T-cell (primary cell): ENCODE results near the gene CCDC88B. TPM values are rescaled to one million over a fixed set of nuclear protein-coding genes. Genes with fewer than 3 reads are reported as not detected.

Experiments
- ATAC-seq, 4 experiments: fragments of 200-7000 bp in 3 of 4; fragments of 150-1000 bp in 1 of 4; cut with Tn5 transposase; replicated peaks in 1 of 4; 1 replicate in 3 of 4; 2 replicates in 1 of 4; pipeline ENCODE4 v1.10.0; 2021; ENCODE audit warnings: moderate library complexity in 3 of 4, mild to moderate bottlenecking in 2 of 4, moderate number of reproducible peaks in 1 of 4
- CTCF ChIA-PET, 2 donors: fragments of 300-600 bp; sonication (Branson Sonifier 250); formaldehyde crosslinking; loops; one replicate each; lab custom pipeline; 2022; ENCODE audit warnings: antibody characterized with exemption in 2 of 2; lab: Charles Lee
- POLR2A ChIA-PET, 2 donors: fragments of 300-600 bp; sonication (Branson Sonifier 250); formaldehyde crosslinking; loops; one replicate each; lab custom pipeline; 2022; ENCODE audit warnings: antibody characterized with exemption in 2 of 2; lab: Charles Lee
- DNase-seq, 35 experiments: peaks; one replicate each; pipeline versions ENCODE4 v3.0.0 to v3.0.0-alpha.2; 2013 to 2023
- H3K27ac ChIP-seq: one replicate; pipeline ENCODE4 v1.5.1; 2013; ENCODE audit warnings: low read length
- H3K27me3 ChIP-seq, 2 experiments: replicated peaks in 1 of 2; 1 replicate in 1 of 2; 2 replicates in 1 of 2; pipeline versions ENCODE4 v1.6.1 to v1.7.0; 2013; ENCODE audit warnings: low read length in 1 of 2, mixed read lengths in 1 of 2; ENCODE audit not compliant: control insufficient read depth in 2 of 2, insufficient read depth in 2 of 2; ENCODE audit errors: extremely low read depth in 1 of 2
- H3K36me3 ChIP-seq, 2 donors: 1 replicate in 1 of 2; 2 replicates in 1 of 2; pipeline versions ENCODE4 v1.6.1 to v1.7.0; 2013; ENCODE audit warnings: low read length in 1 of 2; ENCODE audit not compliant: control insufficient read depth in 2 of 2, insufficient read depth in 1 of 2; ENCODE audit errors: extremely low read depth in 1 of 2
- H3K4me1 ChIP-seq, 2 experiments: 1 replicate in 1 of 2; 2 replicates in 1 of 2; pipeline versions ENCODE4 v1.6.1 to v1.7.0; 2013; ENCODE audit warnings: low read length in 2 of 2, mixed read lengths in 1 of 2; ENCODE audit not compliant: insufficient read depth in 2 of 2, control insufficient read depth in 1 of 2; ENCODE audit errors: extremely low read depth in 1 of 2
- H3K4me3 ChIP-seq, 2 donors: 1 replicate in 1 of 2; 2 replicates in 1 of 2; pipeline versions ENCODE4 v1.5.1 to v1.7.0; 2013; ENCODE audit warnings: mild to moderate bottlenecking in 2 of 2, low read length in 1 of 2, moderate library complexity in 1 of 2; ENCODE audit not compliant: control insufficient read depth in 1 of 2; ENCODE audit errors: extremely low read depth in 1 of 2
- H3K9me3 ChIP-seq: 2 replicates; pipeline ENCODE4 v1.7.0; 2013
- H3K27ac Mint-ChIP-seq, 2 donors: one replicate each; pipeline ENCODE4 v1.8.0; 2020 to 2021; ENCODE audit warnings: mild to moderate bottlenecking in 2 of 2, mixed read lengths in 2 of 2
- H3K27me3 Mint-ChIP-seq, 2 donors: one replicate each; pipeline ENCODE4 v1.8.0; 2021 to 2022; ENCODE audit warnings: mixed read lengths in 2 of 2
- H3K36me3 Mint-ChIP-seq: one replicate; pipeline ENCODE4 v1.8.0; 2021; ENCODE audit warnings: mixed read lengths
- H3K4me1 Mint-ChIP-seq, 3 donors: one replicate each; pipeline ENCODE4 v1.8.0; 2020 to 2022; ENCODE audit warnings: mixed read lengths in 3 of 3, mild to moderate bottlenecking in 1 of 3
- H3K4me3 Mint-ChIP-seq, 3 donors: one replicate each; pipeline ENCODE4 v1.8.0; 2020 to 2022; ENCODE audit warnings: mild to moderate bottlenecking in 3 of 3, mixed read lengths in 3 of 3, moderate library complexity in 3 of 3
- H3K9me3 Mint-ChIP-seq, 3 donors: one replicate each; pipeline ENCODE4 v1.8.0; 2020 to 2022; ENCODE audit warnings: mixed read lengths in 3 of 3
- WGBS: methylation state at CpG from one replicate; pipeline ENCODE4 v1.1.5; 2013; ENCODE audit warnings: missing lambda C conversion rate; ENCODE audit not compliant: insufficient coverage; 5-methylcytosine and 5-hydroxymethylcytosine counted together
- total RNA-seq, 35 experiments: library from RNA in 6 of 35; stranded (reverse) in 6 of 35; fragments of 120-200 nt in 1 of 35; gene quantifications; one replicate each; pipeline versions ENCODE4 v1.2.1 to v1.2.4 and lab custom pipeline; 2013 to 2026

The CCDC88B gene
- total RNA-seq, 5 donors from 2014 or later (not counting 1 experiment from before 2014, with no cell fraction given) = 132 to 144 (median 133) TPM

DNA sequence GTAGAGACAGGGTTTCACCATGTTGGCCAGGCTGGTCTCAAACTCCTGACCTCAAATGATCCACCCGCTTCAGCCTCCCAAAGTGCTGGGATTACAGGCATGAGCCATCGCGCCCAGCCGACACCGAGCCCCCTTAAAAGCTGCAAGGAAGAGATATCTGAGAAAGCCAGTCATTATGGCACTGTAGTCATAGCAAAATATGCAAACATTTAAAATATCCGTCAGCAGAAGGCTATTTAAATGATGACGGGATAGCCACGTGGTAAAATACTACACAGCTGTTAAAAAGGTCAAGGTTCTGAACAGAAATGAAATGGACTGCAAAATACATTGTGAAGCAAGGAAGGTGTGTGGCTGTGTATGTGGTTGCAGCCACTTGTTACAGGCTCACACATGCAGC is 6.4 kb upstream of the CCDC88B start:
- WGBS = 100% methylated on average over 6 of the region's 8 CpGs

DNA sequence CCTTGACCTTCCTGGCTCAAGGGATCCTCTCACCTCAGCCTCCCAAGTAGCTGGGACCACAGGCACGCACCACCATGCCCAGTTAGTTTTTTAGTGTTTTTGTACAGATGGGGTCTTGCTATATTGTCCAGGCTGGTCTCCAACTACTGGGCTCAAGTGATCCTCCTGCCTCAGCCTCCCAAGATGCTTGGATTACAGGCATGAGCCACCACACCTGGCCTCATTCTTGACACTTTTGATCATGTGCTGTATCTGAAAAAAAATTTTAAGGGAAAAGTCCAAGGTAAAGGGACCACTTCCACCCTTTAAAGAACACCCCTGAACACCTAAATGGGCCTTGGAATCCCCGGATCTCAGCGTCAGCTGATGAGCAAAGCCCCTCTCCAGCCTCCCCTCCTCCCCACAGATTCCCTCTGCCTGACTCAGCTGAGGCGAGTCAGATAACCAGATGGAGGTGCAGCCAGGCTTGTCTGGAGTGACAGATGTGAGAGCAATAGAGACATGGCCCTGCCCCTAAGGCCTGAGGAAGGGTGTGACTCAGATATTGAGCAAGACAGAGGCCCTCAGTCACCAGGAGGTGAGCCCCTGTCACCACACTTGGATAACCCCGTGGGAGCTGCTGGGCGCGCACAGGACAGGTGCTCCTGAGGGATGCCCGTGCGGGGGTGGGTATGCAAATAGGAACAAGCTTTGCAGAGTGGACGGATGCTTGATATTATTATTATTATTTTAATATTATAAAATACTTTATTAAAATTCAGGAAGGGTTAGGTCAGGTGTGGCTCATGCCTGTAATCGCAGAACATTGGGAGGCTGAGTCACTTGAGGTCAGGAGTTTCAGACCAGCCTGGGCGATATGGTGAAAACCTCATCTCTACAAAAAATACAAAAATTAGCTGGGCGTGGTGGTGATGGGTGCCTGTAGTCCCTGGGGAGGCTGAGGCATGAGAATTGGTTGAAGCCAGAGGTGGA is 5.0 kb upstream of the CCDC88B start:
- peaks cover 3 to 21% of the 10 kb centered on the region in 2 donors for H3K36me3 ChIP-seq
- H3K4me1 ChIP-seq = peaks cover 8 to 36% of the 10 kb centered on the region in 2 experiments
- no peaks in the 10 kb centered on the region for H3K9me3 Mint-ChIP-seq
- ChIA-PET POLR2A (interaction anchor here in 1 of 2 donors (0.7 kb wide), 1 partner anchor 1568 kb away, joined by 3 read pairs; no protein-coding TSS in a partner anchor), CTCF (interaction anchor here in 1 of 2 donors (0.6 kb wide), 1 partner anchor 29 kb away, joined by 3 read pairs; no protein-coding TSS in a partner anchor)
- peaks cover 17% of the 10 kb centered on the region for H3K36me3 Mint-ChIP-seq
- 60% methylated on average over 3 of the region's 13 CpGs for WGBS
- H3K27me3 Mint-ChIP-seq = no peaks in the 10 kb centered on the region
- no peak for DNase-seq
- no peak overlapping the region for H3K27ac ChIP-seq
- no peaks in the 10 kb centered on the region for H3K9me3 ChIP-seq
- no peaks in the 10 kb centered on the region for H3K27me3 ChIP-seq
- H3K27ac Mint-ChIP-seq = no peak overlapping the region
- no peak for ATAC-seq
- H3K4me1 Mint-ChIP-seq = peaks cover 21 to 38% (median 28%) of the 10 kb centered on the region in 3 donors
- H3K4me3 Mint-ChIP-seq = no peak overlapping the region
- H3K4me3 ChIP-seq = no peak overlapping the region

More for the DNA sequence above, 6.4 kb upstream of the CCDC88B start:
- H3K4me1 Mint-ChIP-seq = peaks cover 8 to 26% (median 16%) of the 10 kb centered on the region in 3 donors
- H3K27me3 Mint-ChIP-seq = no peaks in the 10 kb centered on the region
- H3K4me3 Mint-ChIP-seq = no peak overlapping the region
- Histone ChIP-seq H3K9me3 (no peaks in the 10 kb centered on the region), H3K4me3 (no peak overlapping the region), H3K27me3 (no peaks in the 10 kb centered on the region), H3K27ac (no peak overlapping the region), H3K4me1 (peaks cover 0 to 21% of the 10 kb centered on the region in 2 experiments), H3K36me3 (peaks cover 3 to 16% of the 10 kb centered on the region in 2 donors)
- no peaks in the 10 kb centered on the region for H3K9me3 Mint-ChIP-seq
- DNase-seq = no peak
- ChIA-PET POLR2A (interaction anchor here in 1 of 2 donors (0.7 kb wide), 1 partner anchor 324 kb away, joined by 4 read pairs; no protein-coding TSS in a partner anchor), CTCF (interaction anchor here in 1 of 2 donors (2.7 kb wide), 1 partner anchor 16 kb away, joined by 41 read pairs; the partner anchor contains the start of genes PRDX5 and TRMT112)
- peaks cover 12% of the 10 kb centered on the region for H3K36me3 Mint-ChIP-seq
- ATAC-seq = no peak
- H3K27ac Mint-ChIP-seq = no peak overlapping the region

DNA sequence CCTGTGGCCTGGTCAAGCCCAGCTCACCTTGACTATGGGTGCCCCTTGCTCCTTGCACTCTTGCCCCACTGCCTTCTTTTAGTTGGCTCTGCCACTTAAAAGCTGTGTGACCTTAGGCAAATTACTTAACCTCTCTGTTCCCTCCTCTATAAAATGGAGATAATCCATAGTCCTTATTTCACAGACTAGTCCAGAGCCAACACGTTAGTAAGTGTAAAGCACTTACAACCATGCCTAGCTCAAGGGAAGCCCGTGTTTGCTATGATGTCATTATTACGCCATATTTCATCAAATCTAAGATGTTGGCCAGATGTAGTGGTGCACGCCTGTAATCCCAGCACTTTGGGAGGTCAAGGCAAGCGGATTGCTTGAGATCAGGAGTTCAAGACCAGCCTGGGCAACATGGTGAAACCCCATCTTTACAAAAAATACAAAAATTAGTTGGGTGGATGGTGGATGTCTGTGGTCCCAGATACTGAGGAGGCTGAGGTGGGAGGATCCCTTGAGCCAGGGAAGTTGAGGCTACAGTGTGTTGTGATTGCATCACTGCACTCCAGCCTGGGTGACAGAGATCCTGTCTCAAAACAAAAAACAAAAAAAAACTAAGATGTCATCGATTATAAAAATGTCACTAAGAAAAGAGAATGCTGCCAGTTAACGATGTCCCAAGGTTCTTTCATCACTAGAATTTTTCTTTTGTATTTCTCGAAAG is 2.3 kb upstream of the CCDC88B start:
- H3K27me3 ChIP-seq = no peaks in the 10 kb centered on the region
- Mint-ChIP-seq H3K27me3 (no peaks in the 10 kb centered on the region), H3K36me3 (peaks cover 17% of the 10 kb centered on the region), H3K4me1 (peaks cover 29 to 46% (median 43%) of the 10 kb centered on the region in 3 donors), H3K4me3 (peak overlapping the region in 1 of 3 donors; percentile 36), H3K9me3 (no peaks in the 10 kb centered on the region), H3K27ac (peak overlapping the region in 1 of 2 donors; percentile 28)
- no peak for ATAC-seq
- POLR2A ChIA-PET = interaction anchor here in 1 of 2 donors (0.6 kb wide), 1 partner anchor 19 kb away, joined by 6 read pairs; no protein-coding TSS in a partner anchor
- H3K36me3 ChIP-seq = peaks cover 3 to 34% of the 10 kb centered on the region in 2 donors
- H3K4me1 ChIP-seq = peaks cover 14 to 42% of the 10 kb centered on the region in 2 experiments
- H3K9me3 ChIP-seq = no peaks in the 10 kb centered on the region
- no peak overlapping the region for H3K4me3 ChIP-seq
- DNase-seq = no peak
- 93% methylated on average over 4 of the region's 8 CpGs for WGBS
- CTCF ChIA-PET = no interaction called here
- H3K27ac ChIP-seq = no peak overlapping the region

DNA sequence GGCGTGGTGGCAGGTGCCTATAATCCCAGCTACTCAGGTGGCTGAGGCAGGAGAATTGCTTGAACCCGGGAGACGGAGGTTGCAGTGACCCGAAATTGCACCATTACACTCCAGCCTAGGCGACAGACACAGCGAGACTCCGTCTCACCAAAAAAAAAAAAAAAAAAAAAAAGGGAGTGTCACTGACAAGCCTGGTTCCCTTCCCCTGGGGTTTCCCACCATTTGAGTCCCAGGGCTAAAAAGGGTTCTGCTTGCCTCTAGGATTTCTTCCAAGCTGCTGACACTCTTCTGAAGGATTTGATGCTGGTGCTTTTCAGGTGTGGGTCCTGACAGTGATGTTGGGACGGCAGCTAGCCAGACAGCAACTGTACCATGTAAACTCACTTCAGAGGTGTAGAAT is 1.3 kb upstream of the CCDC88B start:
- Mint-ChIP-seq H3K36me3 (peaks cover 16% of the 10 kb centered on the region), H3K27ac (peak overlapping the region; percentile 94 to 95), H3K27me3 (no peaks in the 10 kb centered on the region), H3K9me3 (no peaks in the 10 kb centered on the region), H3K4me3 (peak overlapping the region; percentile 82 to 92 (median 83)), H3K4me1 (peaks cover 29 to 48% (median 43%) of the 10 kb centered on the region in 3 donors)
- Histone ChIP-seq H3K9me3 (no peaks in the 10 kb centered on the region), H3K4me1 (peaks cover 14 to 52% of the 10 kb centered on the region in 2 experiments), H3K27me3 (no peaks in the 10 kb centered on the region), H3K27ac (peak overlapping the region; percentile 89), H3K4me3 (no peak overlapping the region), H3K36me3 (peaks cover 2 to 41% of the 10 kb centered on the region in 2 donors)
- 91% methylated on average over 3 of the region's 8 CpGs for WGBS
- CTCF ChIA-PET = interaction anchor here in 1 of 2 donors (0.7 kb wide), 1 partner anchor 1909 kb away, joined by 6 read pairs; no protein-coding TSS in a partner anchor
- POLR2A ChIA-PET = interaction anchor here in 1 of 2 donors (0.7 kb wide), 1 partner anchor 20 kb away, joined by 5 read pairs; no protein-coding TSS in a partner anchor
- no peak for ATAC-seq
- DNase-seq = no peak

DNA sequence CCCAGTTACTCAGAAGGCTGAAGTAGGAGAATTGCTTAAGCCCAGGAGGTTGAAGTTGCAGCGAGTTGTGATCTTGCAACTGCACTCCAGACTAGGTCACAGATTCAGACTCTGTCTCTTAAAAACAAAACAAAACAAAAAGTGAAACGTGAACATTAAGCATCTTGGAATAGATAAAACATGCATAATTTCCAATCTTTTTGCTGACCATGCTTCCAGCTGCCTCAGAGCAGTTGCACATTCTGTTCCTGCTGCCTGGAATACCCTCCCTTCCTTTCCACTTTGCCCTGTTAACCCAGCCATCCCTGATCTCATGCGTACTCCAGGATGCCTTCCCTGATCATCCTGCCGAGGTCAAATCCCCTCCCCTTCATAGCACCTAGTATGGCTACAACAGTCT is 718 bp upstream of the CCDC88B start:
- WGBS = no CpG with 5 or more reads among the region's 4 CpGs
- Histone ChIP-seq H3K4me1 (peaks cover 14 to 57% of the 10 kb centered on the region in 2 experiments), H3K27ac (peak overlapping the region; percentile 89), H3K36me3 (peaks cover 3 to 47% of the 10 kb centered on the region in 2 donors), H3K4me3 (peak overlapping the region in 1 of 2 donors; percentile 72), H3K9me3 (no peaks in the 10 kb centered on the region), H3K27me3 (no peaks in the 10 kb centered on the region)
- DNase-seq (peak in 1 of 35 experiments; percentile 22), ATAC-seq (no peak)
- H3K9me3 Mint-ChIP-seq = no peaks in the 10 kb centered on the region
- H3K27me3 Mint-ChIP-seq = no peaks in the 10 kb centered on the region
- H3K27ac Mint-ChIP-seq = peak overlapping the region; percentile 94 to 95
- ChIA-PET POLR2A (interaction anchor here in 1 of 2 donors (0.7 kb wide), 1 partner anchor 21 kb away, joined by 5 read pairs; no protein-coding TSS in a partner anchor), CTCF (interaction anchor here in 1 of 2 donors (0.7 to 1.0 kb wide), 2 partner anchors 349 to 1908 kb away, joined by 3 to 6 read pairs; no protein-coding TSS in a partner anchor)
- peaks cover 15% of the 10 kb centered on the region for H3K36me3 Mint-ChIP-seq
- H3K4me1 Mint-ChIP-seq = peaks cover 29 to 48% (median 43%) of the 10 kb centered on the region in 3 donors
- H3K4me3 Mint-ChIP-seq = peak overlapping the region; percentile 82 to 92 (median 83)
